HepG2 (cell line): ENCODE measurements around the gene CACNA1C. TPM values are rescaled to one million over a fixed set of nuclear protein-coding genes. Genes with fewer than 3 reads are reported as not detected.

Experiments used
- ATAC-seq: fragments of 200-7000 bp; cut with Tn5 transposase; 3 replicates; pipeline ENCODE4 v1.9.1; 2020; ENCODE audit warnings: mild to moderate bottlenecking, moderate library complexity
- BruUV-seq: library from RNA; stranded (reverse); fragments of 400-500 nt; replicated peaks from 2 replicates; lab custom pipeline; 2021; lab: Mats Ljungman, UMichigan
- CTCF ChIA-PET: fragments of 300-600 bp; formaldehyde crosslinking; extraction: SDS; loops from one replicate; lab custom pipeline; 2021; ENCODE audit warnings: low total read pairs, inconsistent platforms, low intra/inter-chr PET ratio; lab: Yijun Ruan, JAX
- POLR2A ChIA-PET: fragments of 350-600 bp; sonication (Branson Sonifier 250); formaldehyde crosslinking; loops from one replicate; lab custom pipeline; 2020; ENCODE audit warnings: antibody characterized with exemption, inconsistent platforms; lab: Yijun Ruan, JAX
- DNase-seq: peaks from one replicate; pipeline ENCODE4 v3.0.0-alpha.2; 2015; ENCODE audit warnings: low spot score
- FAIRE-seq: peaks from 3 replicates; lab custom pipeline; 2011; peaks lifted over from hg19 to GRCh38; lab: Jason Lieb, UNC
- H2AFZ ChIP-seq: one replicate; pipeline ENCODE4 v1.6.1; 2011; ENCODE audit warnings: low read length, inconsistent platforms
- H3K27ac ChIP-seq: fragments of 300-600 bp; 3 replicates; pipeline ENCODE4 v1.8.0; 2011; ENCODE audit warnings: mixed run types, mild to moderate bottlenecking, mixed read lengths, low read length, inconsistent platforms; ENCODE audit not compliant: insufficient read depth; ENCODE audit errors: extremely low read length
- H3K27me3 ChIP-seq, 2 experiments: fragments of 200-600 bp in 1 of 2; 2 replicates in 1 of 2; 3 replicates in 1 of 2; pipeline versions ENCODE4 v1.6.0 to v1.8.0; 2011; ENCODE audit warnings: low read length in 2 of 2, mild to moderate bottlenecking in 2 of 2, moderate library complexity in 2 of 2, inconsistent platforms in 1 of 2; ENCODE audit not compliant: insufficient read depth in 2 of 2, control insufficient read depth in 1 of 2
- H3K36me3 ChIP-seq, 2 experiments: fragments of 200-600 bp in 1 of 2; replicated peaks in 1 of 2; 2 replicates in 1 of 2; 3 replicates in 1 of 2; pipeline versions ENCODE4 v1.5.1 to v1.8.0; 2011; ENCODE audit warnings: low read length in 2 of 2, inconsistent platforms in 1 of 2; ENCODE audit not compliant: insufficient read depth in 2 of 2, control insufficient read depth in 1 of 2
- H3K4me1 ChIP-seq: 2 replicates; pipeline ENCODE4 v1.5.1; 2012; ENCODE audit warnings: low read length, inconsistent platforms; ENCODE audit not compliant: insufficient read depth
- H3K4me2 ChIP-seq: 2 replicates; pipeline ENCODE4 v1.6.0; 2011; ENCODE audit warnings: low read depth, low read length, inconsistent platforms
- H3K4me3 ChIP-seq, 3 experiments: fragments of 200-600 bp in 1 of 3; sonication (generic), shearing (Covaris generic) in 1 of 3; replicated peaks in 1 of 3; 2 replicates each; pipeline ENCODE4 v1.5.1; 2011 to 2016; ENCODE audit warnings: low read length in 3 of 3, inconsistent platforms in 2 of 3, low read depth in 2 of 3, mild to moderate bottlenecking in 2 of 3, control low read depth in 1 of 3, mixed read lengths in 1 of 3; ENCODE audit not compliant: insufficient read depth in 1 of 3
- H3K79me2 ChIP-seq: one replicate; pipeline ENCODE4 v1.6.1; 2011; ENCODE audit warnings: low read length, inconsistent platforms; ENCODE audit not compliant: insufficient read depth
- H3K9ac ChIP-seq: 2 replicates; pipeline ENCODE4 v1.6.0; 2011; ENCODE audit warnings: mild to moderate bottlenecking, low read depth, low read length, inconsistent platforms; ENCODE audit not compliant: insufficient read depth
- H3K9me3 ChIP-seq: 2 replicates; pipeline ENCODE4 v1.5.1; 2012; ENCODE audit warnings: mild to moderate bottlenecking, low read length
- H4K20me1 ChIP-seq: 2 replicates; pipeline ENCODE4 v1.6.0; 2011; ENCODE audit warnings: inconsistent platforms, mild to moderate bottlenecking, low read length, moderate library complexity; ENCODE audit not compliant: insufficient read depth
- ADNP ChIP-seq: sonication (generic); formaldehyde crosslinking; IDR thresholded peaks from 2 replicates; pipeline ENCODE4 v1.4.0; 2020; ENCODE audit warnings: missing genetic modification reagents
- FOXO1 ChIP-seq: sonication (generic); formaldehyde crosslinking; IDR thresholded peaks from 2 replicates; pipeline ENCODE4 v1.4.0; 2020; ENCODE audit warnings: missing genetic modification reagents
- HNF1B ChIP-seq: sonication (generic); formaldehyde crosslinking; IDR thresholded peaks from 2 replicates; pipeline ENCODE4 v1.5.1; 2020; ENCODE audit warnings: mild to moderate bottlenecking, moderate library complexity, missing genetic modification reagents
- HOMEZ ChIP-seq: IDR thresholded peaks from 2 replicates; pipeline ENCODE4 v1.6.1; 2016; ENCODE audit warnings: low read depth
- MAX ChIP-seq: IDR thresholded peaks from 2 replicates; pipeline ENCODE4 v1.6.1; 2012; ENCODE audit warnings: inconsistent platforms
- MED8 ChIP-seq: sonication (generic); formaldehyde crosslinking; IDR thresholded peaks from 2 replicates; pipeline ENCODE4 v1.8.1; 2023; ENCODE audit warnings: mild to moderate bottlenecking, missing genetic modification reagents; ENCODE audit not compliant: insufficient replicate concordance
- MIXL1 ChIP-seq: IDR thresholded peaks from 2 replicates; pipeline ENCODE4 v1.6.1; 2016
- PAX8 ChIP-seq: sonication (generic); formaldehyde crosslinking; IDR thresholded peaks from 2 replicates; pipeline ENCODE4 v1.8.0; 2022; ENCODE audit warnings: mild to moderate bottlenecking, missing genetic modification reagents, borderline replicate concordance
- SYNCRIP ChIP-seq: fragments of 200-400 bp; formaldehyde crosslinking; IDR thresholded peaks from 2 replicates; pipeline ENCODE4 v1.6.1; 2018; ENCODE audit warnings: mild to moderate bottlenecking, low read depth, low read length; ENCODE audit not compliant: insufficient read depth
- TERF1 ChIP-seq: sonication (generic); formaldehyde crosslinking; IDR thresholded peaks from 2 replicates; pipeline ENCODE4 v1.8.0; 2022; ENCODE audit warnings: mild to moderate bottlenecking, missing genetic modification reagents, moderate library complexity
- ZFP1 ChIP-seq: IDR thresholded peaks from 2 replicates; pipeline ENCODE4 v1.6.1; 2016
- ZNF253 ChIP-seq: sonication (generic); formaldehyde crosslinking; IDR thresholded peaks from 2 replicates; pipeline ENCODE4 v1.8.0; 2022; ENCODE audit warnings: mild to moderate bottlenecking, missing genetic modification reagents, borderline replicate concordance
- ZNF34 ChIP-seq: sonication (generic); formaldehyde crosslinking; IDR thresholded peaks from 2 replicates; pipeline ENCODE4 v1.4.0; 2020; ENCODE audit warnings: mild to moderate bottlenecking, missing genetic modification reagents, borderline replicate concordance
- ZNF670 ChIP-seq: sonication (generic); formaldehyde crosslinking; IDR thresholded peaks from 2 replicates; pipeline ENCODE4 v1.8.0; 2022; ENCODE audit warnings: mild to moderate bottlenecking, missing genetic modification reagents, borderline replicate concordance
- WGBS: methylation state at CpG from one replicate; pipeline ENCODE4 v1.1.6; 2017; ENCODE audit warnings: low lambda C conversion rate; 5-methylcytosine and 5-hydroxymethylcytosine counted together
- in situ Hi-C: cut with HindIII; loops from 2 replicates; pipeline ENCODE4 v1.10.0; 2017; ENCODE audit warnings: low pct_unique_long_range_greater_than_20kb; ENCODE audit not compliant: extremely low pct_ligation_motif_present
- intact Hi-C: fragments of 100-400 bp; cut with micrococcal nuclease; formaldehyde crosslinking; loops from one replicate; pipeline ENCODE4 v1.10.0; 2022; ENCODE audit not compliant: unreplicated experiment
- polyA plus RNA-seq, 8 experiments: library from polyadenylated mRNA; depleted of rRNA in 3 of 8; stranded (reverse) in 7 of 8; unstranded in 1 of 8; fragments of >200 nt; fragmentation: Illumina TruSeq in 4 of 8; extraction: Trizol in 4 of 8; gene quantifications; 2 replicates each; pipeline versions ENCODE4 v1.2.1 to v1.2.3, GENCODE V29; 2011 to 2016; ENCODE audit warnings: low read depth in 4 of 8, missing spikeins in 1 of 8, mixed read lengths in 1 of 8; ENCODE audit not compliant: insufficient read depth in 1 of 8
- total RNA-seq, 5 experiments: library from RNA; depleted of rRNA; stranded (reverse); fragments of >200 nt; fragmentation: Illumina TruSeq; extraction: Trizol; gene quantifications; 2 replicates each; pipeline ENCODE4 v1.2.3, GENCODE V29; 2016; ENCODE audit warnings: low read depth in 1 of 5

CACNA1C gene
- total and polyA plus RNA-seq, 2 of the 13 experiments (the other 11 are each of a cell fraction or from before 2014, with no cell fraction given) = not detected

- TF ChIP-seq HOMEZ (CRISPR knock-in tag) (no peak), TERF1 (no peak), SYNCRIP (no peak), HNF1B (no peak), ZNF34 (CRISPR knock-in tag) (no peak), ZFP1 (no peak)
- TF ChIP-seq, all 625 proteins: peak for 0
Observed at GRCh38 chr12:2643576-2644135, 590.9 kb downstream of the CACNA1C start (continued).

- ATAC-seq (no peak), FAIRE-seq (no peak), DNase-seq (no peak)
- H2AFZ ChIP-seq = no peak overlapping the region
- ChIA-PET CTCF (no interaction called here), POLR2A (no interaction called here)
- H3K4me3 ChIP-seq = no peak overlapping the region
- no peaks in the 10 kb centered on the region for H3K9me3 ChIP-seq
- BruUV-seq = no TSS peak
- no peaks in the 10 kb centered on the region for H3K36me3 ChIP-seq
- no peak overlapping the region for H3K4me2 ChIP-seq
- no peaks in the 10 kb centered on the region for H3K4me1 ChIP-seq
- intact Hi-C loops (no loop called here), in situ Hi-C loops (no loop called here)
- H3K79me2 ChIP-seq = no peaks in the 10 kb centered on the region
- no peak overlapping the region for H3K27ac ChIP-seq
- WGBS = 9% methylated on average over 8 of the region's 8 CpGs
- no peak overlapping the region for H3K9ac ChIP-seq
- peaks cover 5 to 89% of the 10 kb centered on the region in 2 experiments for H3K27me3 ChIP-seq
- H4K20me1 ChIP-seq = no peaks in the 10 kb centered on the region
- no peak for TF ChIP-seq MED8 (CRISPR knock-in tag)
- TF ChIP-seq PAX8 (CRISPR knock-in tag) = no peak
- no peak for TF ChIP-seq FOXO1 (CRISPR knock-in tag)
- TF ChIP-seq ZNF670 (CRISPR knock-in tag) = no peak
- TF ChIP-seq MIXL1 = no peak
- TF ChIP-seq ZNF253 (CRISPR knock-in tag) = no peak
- TF ChIP-seq ADNP (CRISPR knock-in tag) = no peak
- no peak for TF ChIP-seq MAX
Observed at GRCh38 chr12:2644683-2645405, 592.1 kb downstream of the CACNA1C start.
